GM21515 (cell line): ENCODE results near the gene COMMD1.
"Not testable (repeated sequence)": the region's sequence is repeated elsewhere in the genome, so short reads cannot be mapped to it uniquely, and the experiment has no call there.

Experiments
- ATAC-seq: cut with Tn5 transposase; IDR thresholded peaks from one replicate; pipeline ENCODE4 v1.9.1; 2021; ENCODE audit not compliant: unreplicated experiment

The COMMD1 gene

GRCh38 chr2:62065243-62065642 is 159.8 kb downstream of the COMMD1 start:
- no peak for ATAC-seq

- no peak for ATAC-seq
Measured at GRCh38 chr2:62071126-62071598, 165.7 kb downstream of the COMMD1 start.

DNA sequence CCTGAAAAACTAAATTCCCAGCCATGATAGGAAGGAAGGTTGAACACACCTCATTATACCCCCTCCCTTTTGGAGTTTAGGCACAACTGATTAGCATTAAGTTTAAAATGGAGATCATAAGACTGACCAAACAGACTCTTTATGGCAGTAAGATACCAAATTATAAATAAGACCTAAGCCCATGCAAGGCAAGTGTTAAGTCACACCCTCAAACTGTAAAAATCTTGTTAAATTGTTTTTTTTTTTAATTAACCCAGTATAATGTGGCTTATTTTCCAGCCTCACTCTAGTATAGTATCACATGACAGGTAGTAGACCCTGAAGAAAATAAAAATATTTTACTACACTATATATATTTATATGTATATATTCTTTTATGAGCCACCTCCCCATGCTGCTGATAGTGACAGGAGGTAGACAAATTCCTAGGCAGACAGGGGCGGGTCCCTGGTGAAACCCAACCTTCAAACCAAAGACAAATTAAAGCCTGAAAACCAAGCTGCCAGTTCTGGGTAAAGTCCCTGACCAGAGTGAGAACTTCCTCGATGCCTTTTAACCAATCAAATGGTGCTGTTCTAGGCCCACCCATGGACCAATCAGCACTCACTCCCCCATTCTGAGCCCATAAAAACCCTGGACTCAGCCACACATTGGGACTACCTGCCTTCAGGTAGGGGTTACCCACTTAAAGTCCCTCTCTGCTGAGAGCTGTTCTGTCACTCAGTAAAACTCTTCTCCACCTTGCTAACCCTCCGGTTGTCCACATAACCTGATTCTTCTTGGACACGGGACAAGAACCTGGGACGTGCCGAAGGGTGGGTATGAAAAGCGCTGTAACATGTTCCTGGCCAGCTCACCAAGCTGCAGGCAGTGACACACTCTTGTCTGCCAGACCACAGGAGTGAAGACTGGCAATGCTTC is 166.5 kb downstream of the COMMD1 start:
- ATAC-seq: no peak

DNA sequence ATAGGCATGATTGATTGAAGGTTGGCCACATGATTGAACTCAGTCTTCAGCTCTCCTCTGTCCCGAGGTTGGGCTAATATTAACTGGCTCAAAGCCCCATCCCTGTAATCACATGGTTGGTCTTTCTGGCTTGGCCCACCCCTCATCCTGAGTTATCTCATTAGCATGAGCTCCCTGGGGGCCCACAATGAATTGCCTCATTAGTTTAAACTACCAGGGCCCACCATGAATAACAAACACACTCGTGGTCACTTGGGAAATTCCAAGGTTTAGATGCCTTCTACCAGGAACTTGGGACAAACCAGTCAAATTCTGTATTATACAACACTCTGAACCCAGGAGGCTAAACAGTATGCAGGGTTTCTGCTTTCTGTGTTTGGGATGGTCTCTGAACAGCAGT is 168.8 kb downstream of the COMMD1 start:
- ATAC-seq: no peak

GRCh38 chr2:62076980-62077638 is 171.6 kb downstream of the COMMD1 start:
- no peak for ATAC-seq

- ATAC-seq: no peak
Measured at GRCh38 chr2:62084801-62085200, 179.3 kb downstream of the COMMD1 start.

GRCh38 chr2:62089658-62090057 is 184.2 kb downstream of the COMMD1 start:
- ATAC-seq: no peak

DNA sequence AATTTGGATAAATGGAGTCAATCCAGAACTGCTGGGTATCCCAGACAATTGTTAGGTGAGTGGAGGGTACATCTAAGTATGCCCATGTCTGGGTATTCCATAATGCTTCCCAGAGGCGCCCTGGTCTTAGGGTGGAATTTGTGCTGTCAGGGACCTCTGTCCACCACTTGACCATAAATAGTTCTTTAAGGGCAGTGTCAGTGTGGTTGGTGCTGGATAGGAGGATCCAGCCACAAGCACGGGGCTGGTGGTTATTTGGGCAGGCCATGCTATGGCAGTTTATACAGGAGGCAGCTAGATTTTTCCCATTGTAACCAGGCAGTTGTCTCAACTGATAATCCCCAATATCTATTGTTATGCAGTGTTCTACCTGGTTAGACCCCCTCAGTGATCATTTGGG is 186.0 kb downstream of the COMMD1 start:
- ATAC-seq: no peak

DNA sequence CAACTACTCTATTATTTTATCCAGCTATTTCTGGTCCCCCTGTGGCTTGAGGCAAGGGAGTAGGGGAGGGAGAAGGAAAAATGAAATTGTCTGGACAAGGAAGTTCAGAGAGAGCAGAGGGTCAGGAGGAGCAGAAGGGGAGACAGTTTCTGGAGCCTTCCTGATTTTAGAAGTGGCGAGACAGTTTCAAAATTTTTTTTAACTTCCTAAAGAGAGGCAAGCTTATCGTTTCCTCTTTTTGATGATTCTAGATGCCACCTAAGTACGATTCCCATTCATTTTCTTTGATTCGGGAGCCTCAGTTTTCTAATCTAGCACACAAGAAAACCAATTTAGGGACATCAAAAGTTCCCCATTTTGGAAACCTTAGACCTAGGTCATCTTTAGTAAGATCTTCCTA is 193.6 kb downstream of the COMMD1 start:
- ATAC-seq: peak; percentile 10

DNA sequence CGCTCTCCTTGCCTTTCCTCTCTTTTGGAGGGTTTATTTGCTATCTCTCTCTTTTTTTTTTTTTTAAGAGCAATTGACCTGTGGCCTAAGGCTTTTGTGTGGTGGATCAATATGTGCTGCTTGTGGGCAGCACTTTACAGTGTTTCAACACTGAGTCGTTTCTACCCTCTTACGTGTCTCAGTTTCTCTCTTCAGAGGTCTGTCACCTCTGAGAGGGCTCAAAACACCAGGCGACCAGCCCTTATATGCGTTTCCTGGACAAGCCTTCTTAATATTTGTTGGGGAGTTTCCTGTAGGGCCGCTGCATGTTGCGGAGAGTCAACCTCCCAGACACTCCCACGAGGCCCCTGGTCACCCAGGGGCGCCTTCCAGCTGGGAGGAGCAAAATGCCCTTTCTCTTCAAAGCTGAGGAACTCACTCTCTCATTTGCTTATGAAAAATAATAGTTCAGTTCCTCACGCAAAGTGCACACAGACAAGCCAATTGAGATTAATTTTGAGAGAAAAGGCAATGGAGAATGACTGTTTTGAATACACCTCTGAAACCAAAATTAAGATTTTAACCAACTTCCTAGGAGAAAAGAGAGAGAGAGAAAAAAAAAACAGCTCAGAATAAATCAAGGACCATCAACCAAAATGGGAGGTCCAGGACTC is 194.2 kb downstream of the COMMD1 start:
- ATAC-seq: peak; percentile 89

- no peak for ATAC-seq
Measured at GRCh38 chr2:62101886-62102285, 196.4 kb downstream of the COMMD1 start.

DNA sequence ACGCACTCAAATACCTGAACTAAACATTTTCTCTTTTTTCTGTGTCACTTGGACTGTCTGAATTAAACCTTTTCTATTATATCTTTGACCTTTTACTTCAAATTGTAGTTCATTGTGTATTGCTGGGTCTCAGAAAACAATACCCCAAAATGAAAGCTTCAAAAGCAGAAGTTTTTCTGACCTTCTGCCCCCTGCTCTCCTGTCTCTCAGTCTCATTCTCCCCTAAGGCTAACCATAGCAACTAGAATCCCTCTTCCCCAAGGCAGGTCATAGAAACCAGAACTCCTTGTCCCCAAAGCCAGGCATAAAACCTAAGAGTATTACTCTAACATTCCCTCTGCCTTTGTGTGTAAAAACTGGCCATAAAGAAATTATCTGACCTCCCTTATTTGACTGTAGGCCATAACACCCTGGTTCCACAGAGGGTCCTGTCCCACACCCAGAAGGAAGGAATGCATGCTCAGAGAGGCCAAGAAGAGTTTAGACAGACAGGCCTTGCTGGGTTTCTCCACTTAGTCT is 197.0 kb downstream of the COMMD1 start:
- no peak for ATAC-seq

- no peak for ATAC-seq
Measured at GRCh38 chr2:62109554-62109953, 204.1 kb downstream of the COMMD1 start.

- ATAC-seq: no peak
Measured at GRCh38 chr2:62110415-62111025, 205.0 kb downstream of the COMMD1 start.

DNA sequence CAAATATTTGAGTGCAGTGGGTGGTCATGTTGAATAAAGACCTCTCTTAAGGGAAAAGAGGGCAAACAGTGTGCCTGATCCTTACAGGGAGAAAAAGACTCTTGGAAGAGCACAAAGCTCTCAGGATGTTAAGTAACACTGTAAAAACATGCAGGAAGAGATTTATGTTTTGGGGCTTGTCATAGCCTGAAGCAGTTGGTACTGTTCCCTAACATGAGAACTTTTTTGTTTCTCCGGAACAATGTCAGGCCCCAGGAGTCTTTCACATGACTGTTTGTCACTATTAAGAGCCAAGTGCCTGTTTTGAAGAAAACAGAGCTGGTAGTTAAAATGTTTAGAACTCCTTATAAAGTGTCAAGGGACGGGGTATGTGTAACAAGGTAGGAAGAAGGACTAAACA is 206.7 kb downstream of the COMMD1 start:
- ATAC-seq: no peak

DNA sequence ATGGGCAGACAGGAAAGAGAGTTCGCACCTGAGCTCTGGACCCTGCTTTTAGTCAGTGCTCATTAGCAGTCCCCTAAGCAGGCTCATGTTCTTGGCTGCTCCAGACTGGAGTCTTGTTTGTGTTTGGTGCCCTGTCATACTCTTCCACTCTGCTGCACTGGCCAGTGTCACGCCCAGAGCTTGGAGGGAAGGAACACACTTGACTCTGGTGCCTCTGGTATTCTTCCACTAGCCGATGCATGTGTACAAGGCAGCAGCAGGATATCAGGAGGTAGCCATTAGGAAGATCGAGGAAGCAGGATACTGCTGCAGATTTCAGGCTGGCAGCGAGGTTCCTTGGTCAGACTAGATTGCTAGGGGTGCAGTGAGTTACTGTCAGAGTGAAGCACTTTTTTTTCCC is 209.1 kb downstream of the COMMD1 start:
- no peak for ATAC-seq

GRCh38 chr2:62116983-62117382 is 211.5 kb downstream of the COMMD1 start:
- ATAC-seq: no peak

DNA sequence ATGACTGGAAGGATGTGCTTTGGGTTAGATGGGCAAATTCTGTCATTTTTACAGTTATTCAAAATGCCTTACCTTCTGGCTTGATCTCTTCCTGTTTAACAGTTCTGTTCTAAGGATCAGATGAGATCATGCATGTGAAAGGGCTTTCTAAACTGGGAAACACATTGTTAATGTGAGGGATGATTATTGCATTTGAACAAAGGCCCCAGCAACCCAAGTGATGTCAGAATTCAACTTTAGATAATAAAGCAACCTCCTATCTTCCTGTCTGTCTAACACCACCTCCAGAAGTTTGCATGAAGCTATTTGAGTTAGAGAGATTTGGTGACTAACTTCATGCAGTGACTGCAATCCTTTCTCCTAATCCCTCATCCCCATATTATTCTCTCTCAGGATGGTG is 212.7 kb downstream of the COMMD1 start:
- no peak for ATAC-seq

DNA sequence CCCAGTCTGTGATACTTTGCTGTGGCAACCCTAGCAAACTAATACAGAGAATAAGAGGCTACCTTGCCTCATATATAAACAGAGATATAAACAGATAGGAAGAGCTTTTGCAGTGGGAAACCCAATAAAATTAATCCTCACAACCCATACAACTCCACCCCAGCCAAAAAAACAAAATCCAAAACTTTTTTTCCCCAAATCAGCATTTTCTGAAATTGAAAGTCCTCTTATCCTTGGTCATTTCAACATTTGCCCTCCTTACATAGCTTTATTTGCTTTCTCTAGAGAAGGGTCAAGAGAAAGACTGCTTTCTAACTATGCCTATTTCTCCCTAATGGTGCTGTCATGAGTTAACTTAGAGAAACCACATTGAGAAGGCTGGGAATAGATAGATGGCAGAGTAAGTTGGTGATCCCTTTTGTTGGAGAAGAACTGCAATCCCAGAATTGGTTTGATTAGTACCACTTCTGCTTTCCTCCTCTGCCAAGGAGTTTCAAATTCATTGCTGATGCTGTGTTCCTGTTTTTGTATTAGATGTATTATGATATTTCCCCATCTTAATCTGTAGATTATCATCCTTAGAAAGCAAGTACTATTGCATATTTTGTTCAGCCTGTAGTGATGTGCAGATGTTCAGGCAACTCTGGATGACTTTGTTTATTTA is 214.0 kb downstream of the COMMD1 start:
- ATAC-seq: no peak

DNA sequence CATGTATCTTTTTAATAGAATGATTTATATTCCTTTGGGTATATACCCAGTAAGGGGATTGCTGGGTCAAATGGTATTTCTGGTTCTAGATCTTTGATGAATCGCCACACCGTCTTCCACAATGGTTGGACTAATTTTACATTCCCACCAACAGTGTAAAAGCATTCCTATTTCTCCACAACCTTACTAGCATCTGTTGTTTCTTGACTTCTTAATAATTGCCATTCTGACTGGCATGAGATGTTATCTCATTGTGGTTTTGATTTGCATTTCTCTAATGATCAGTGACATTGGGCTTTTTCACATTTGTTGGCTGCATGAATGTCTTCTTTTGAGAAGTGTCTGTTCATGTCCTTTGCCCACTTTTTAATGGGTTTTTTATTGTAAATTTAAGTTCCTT is 220.8 kb downstream of the COMMD1 start:
- ATAC-seq: not testable (repeated sequence)
